Measurements from ENCODE around the gene HHIP. TPM values are rescaled to one million over a fixed set of nuclear protein-coding genes. Genes with fewer than 3 reads are reported as not detected.

HHIP gene, protein sequence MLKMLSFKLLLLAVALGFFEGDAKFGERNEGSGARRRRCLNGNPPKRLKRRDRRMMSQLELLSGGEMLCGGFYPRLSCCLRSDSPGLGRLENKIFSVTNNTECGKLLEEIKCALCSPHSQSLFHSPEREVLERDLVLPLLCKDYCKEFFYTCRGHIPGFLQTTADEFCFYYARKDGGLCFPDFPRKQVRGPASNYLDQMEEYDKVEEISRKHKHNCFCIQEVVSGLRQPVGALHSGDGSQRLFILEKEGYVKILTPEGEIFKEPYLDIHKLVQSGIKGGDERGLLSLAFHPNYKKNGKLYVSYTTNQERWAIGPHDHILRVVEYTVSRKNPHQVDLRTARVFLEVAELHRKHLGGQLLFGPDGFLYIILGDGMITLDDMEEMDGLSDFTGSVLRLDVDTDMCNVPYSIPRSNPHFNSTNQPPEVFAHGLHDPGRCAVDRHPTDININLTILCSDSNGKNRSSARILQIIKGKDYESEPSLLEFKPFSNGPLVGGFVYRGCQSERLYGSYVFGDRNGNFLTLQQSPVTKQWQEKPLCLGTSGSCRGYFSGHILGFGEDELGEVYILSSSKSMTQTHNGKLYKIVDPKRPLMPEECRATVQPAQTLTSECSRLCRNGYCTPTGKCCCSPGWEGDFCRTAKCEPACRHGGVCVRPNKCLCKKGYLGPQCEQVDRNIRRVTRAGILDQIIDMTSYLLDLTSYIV
- total RNA-seq (not detected), polyA plus RNA-seq (not detected), total RNA-seq (0 to 0.09 (median 0) reads per million in 6 experiments)

DNA sequence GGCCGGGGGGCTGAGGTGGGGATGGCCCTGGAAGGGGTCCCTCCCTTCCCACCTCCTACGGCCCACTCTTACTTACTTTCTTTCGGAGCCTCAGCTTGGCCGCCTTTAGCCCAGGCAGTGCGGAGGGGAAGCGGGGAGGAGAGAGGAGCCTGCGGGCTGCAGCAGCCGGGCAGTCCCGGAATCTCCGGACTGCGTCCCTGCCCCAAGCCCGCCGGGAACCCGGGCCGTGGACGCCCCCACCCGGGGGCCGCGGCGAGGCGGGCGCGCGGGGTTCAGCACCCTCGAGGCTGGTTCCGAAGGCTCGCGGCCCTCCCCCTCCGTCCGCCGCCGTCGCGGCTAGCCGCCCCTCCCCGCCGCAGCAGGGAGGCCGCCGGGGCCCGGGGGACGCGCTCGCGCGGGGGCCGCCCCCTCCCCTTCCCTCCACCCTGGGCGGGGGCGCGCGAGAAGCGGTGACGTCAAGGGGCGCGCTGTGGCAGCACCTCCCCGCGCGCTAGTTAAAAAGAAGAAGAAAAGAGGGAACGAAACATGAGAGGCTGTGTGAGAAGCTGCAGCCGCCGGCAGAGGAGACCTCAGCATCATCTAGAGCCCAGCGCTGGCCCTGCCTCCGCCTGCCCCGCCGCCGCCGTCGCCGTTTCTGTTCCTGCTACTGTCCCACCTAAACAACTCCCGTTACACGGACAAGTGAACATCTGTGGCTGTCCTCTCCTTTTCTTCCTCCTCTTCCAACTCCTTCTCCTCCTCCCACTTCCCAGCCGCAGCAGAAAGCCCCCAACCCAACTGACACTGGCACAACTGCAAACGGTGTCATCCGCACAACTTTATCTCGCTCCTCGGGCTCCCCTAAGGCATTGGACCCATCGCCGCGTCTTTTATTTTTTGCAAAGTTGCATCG lies at the start of gene HHIP:
TSS of gene HHIP (plus strand) at position 526 of the 892 bp plus-strand sequence. CDS start 520 bp downstream, outside the sequence.
- ATAC-seq: peak; percentile 45 to 49
- DNase-seq: peak in 5 of 10 donors; percentile 5 to 33 (median 15)
- peak within 1 kb of the TSS; percentile 74 to 87 (median 85) for H3K4me3 Mint-ChIP-seq
- H3K27me3 Mint-ChIP-seq: peaks cover 37 to 63% (median 39%) of the 10 kb centered on the region in 5 donors
- peaks cover 11 to 25% (median 23%) of the 10 kb centered on the region in 4 donors for H3K4me1 Mint-ChIP-seq
- H3K9me3 Mint-ChIP-seq: peaks cover 0 to 7% (median 0%) of the 10 kb centered on the region in 9 donors
- peaks cover 0 to 7% (median 0%) of the 10 kb centered on the region in 3 donors for H3K36me3 Mint-ChIP-seq
- peak within 1 kb of the TSS in 2 of 10 donors; percentile 32 to 79 for H3K27ac Mint-ChIP-seq
- POLR2A ChIA-PET: no interaction called here

DNA sequence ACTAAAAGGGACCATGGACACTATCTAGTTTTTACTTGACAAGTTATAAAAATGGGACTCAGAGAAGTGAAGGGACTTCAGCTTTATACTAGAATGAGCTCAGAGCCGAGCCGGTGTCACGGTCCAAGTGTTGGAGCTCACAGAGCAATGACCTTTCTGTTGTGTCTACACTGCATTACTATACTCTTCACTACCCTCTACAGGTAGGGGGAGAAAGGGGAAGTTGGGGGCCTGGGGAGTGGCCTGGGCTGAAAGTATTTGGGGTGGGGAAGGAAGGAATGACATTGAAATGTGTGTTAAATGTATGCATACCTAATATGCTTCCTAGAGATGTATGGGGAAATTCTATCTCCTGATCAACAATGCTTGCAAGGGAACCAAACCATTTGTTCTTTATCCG lies 48.8 kb upstream of the HHIP start:
- Mint-ChIP-seq H3K36me3 (no peaks in the 10 kb centered on the region), H3K4me3 (no peak overlapping the region), H3K27me3 (peaks cover 0 to 5% (median 0%) of the 10 kb centered on the region in 5 donors), H3K27ac (no peak overlapping the region), H3K9me3 (peaks cover 0 to 16% (median 3%) of the 10 kb centered on the region in 9 donors), H3K4me1 (no peaks in the 10 kb centered on the region)
- POLR2A ChIA-PET: no interaction called here
- ATAC-seq (no peak), DNase-seq (no peak)

- H3K27me3 Mint-ChIP-seq: peaks cover 0 to 5% (median 0%) of the 10 kb centered on the region in 5 donors
- no peaks in the 10 kb centered on the region for H3K36me3 Mint-ChIP-seq
- POLR2A ChIA-PET: no interaction called here
- no peak for DNase-seq
- no peak overlapping the region for H3K4me3 Mint-ChIP-seq
- ATAC-seq: no peak
- peaks cover 0 to 16% (median 5%) of the 10 kb centered on the region in 9 donors for H3K9me3 Mint-ChIP-seq
- H3K27ac Mint-ChIP-seq: no peak overlapping the region
- no peaks in the 10 kb centered on the region for H3K4me1 Mint-ChIP-seq
These were observed 46.3 kb upstream of the HHIP start for GRCh38 chr4:144599621-144600020.

- Mint-ChIP-seq H3K27me3 (peaks cover 0 to 6% (median 0%) of the 10 kb centered on the region in 5 donors), H3K9me3 (peaks cover 0 to 3% (median 0%) of the 10 kb centered on the region in 9 donors), H3K4me3 (no peak overlapping the region), H3K4me1 (no peaks in the 10 kb centered on the region), H3K36me3 (no peaks in the 10 kb centered on the region), H3K27ac (no peak overlapping the region)
- POLR2A ChIA-PET: no interaction called here
- DNase-seq (no peak), ATAC-seq (no peak)
These were observed 34.1 kb upstream of the HHIP start for GRCh38 chr4:144611850-144612249.

- ATAC-seq (no peak), DNase-seq (no peak)
- POLR2A ChIA-PET: no interaction called here
- H3K4me1 Mint-ChIP-seq: no peaks in the 10 kb centered on the region
- H3K36me3 Mint-ChIP-seq: no peaks in the 10 kb centered on the region
- no peak overlapping the region for H3K4me3 Mint-ChIP-seq
- peaks cover 0 to 6% (median 0%) of the 10 kb centered on the region in 5 donors for H3K27me3 Mint-ChIP-seq
- H3K27ac Mint-ChIP-seq: no peak overlapping the region
- H3K9me3 Mint-ChIP-seq: no peaks in the 10 kb centered on the region
These were observed 30.9 kb upstream of the HHIP start for GRCh38 chr4:144614850-144615585.

GRCh38 chr4:144621681-144622080 lies 24.3 kb upstream of the HHIP start:
- no peak overlapping the region for H3K4me3 Mint-ChIP-seq
- no peak for DNase-seq
- no peaks in the 10 kb centered on the region for H3K36me3 Mint-ChIP-seq
- H3K27ac Mint-ChIP-seq: no peak overlapping the region
- H3K27me3 Mint-ChIP-seq: peaks cover 0 to under 1% (median 0%) of the 10 kb centered on the region in 5 donors
- H3K9me3 Mint-ChIP-seq: peaks cover 0 to 4% (median 0%) of the 10 kb centered on the region in 9 donors
- no peak for ATAC-seq
- POLR2A ChIA-PET: no interaction called here
- H3K4me1 Mint-ChIP-seq: no peaks in the 10 kb centered on the region

- DNase-seq: no peak
- no peak for ATAC-seq
- no peaks in the 10 kb centered on the region for H3K36me3 Mint-ChIP-seq
- POLR2A ChIA-PET: no interaction called here
- H3K27me3 Mint-ChIP-seq: peaks cover 0 to 7% (median 4%) of the 10 kb centered on the region in 5 donors
- H3K4me3 Mint-ChIP-seq: no peak overlapping the region
- no peak overlapping the region for H3K27ac Mint-ChIP-seq
- no peaks in the 10 kb centered on the region for H3K4me1 Mint-ChIP-seq
- H3K9me3 Mint-ChIP-seq: peaks cover 0 to 4% (median 0%) of the 10 kb centered on the region in 9 donors
These were observed 18.3 kb upstream of the HHIP start for GRCh38 chr4:144627663-144628076.

- DNase-seq (no peak), ATAC-seq (no peak)
- Mint-ChIP-seq H3K9me3 (peaks cover 0 to 3% (median 0%) of the 10 kb centered on the region in 9 donors), H3K4me3 (no peak overlapping the region), H3K4me1 (peaks cover 0 to 4% (median 0%) of the 10 kb centered on the region in 4 donors), H3K27me3 (peaks cover 2 to 21% (median 12%) of the 10 kb centered on the region in 5 donors), H3K36me3 (no peaks in the 10 kb centered on the region), H3K27ac (no peak overlapping the region)
- POLR2A ChIA-PET: no interaction called here
These were observed 12.7 kb upstream of the HHIP start for GRCh38 chr4:144633215-144633614.

DNA sequence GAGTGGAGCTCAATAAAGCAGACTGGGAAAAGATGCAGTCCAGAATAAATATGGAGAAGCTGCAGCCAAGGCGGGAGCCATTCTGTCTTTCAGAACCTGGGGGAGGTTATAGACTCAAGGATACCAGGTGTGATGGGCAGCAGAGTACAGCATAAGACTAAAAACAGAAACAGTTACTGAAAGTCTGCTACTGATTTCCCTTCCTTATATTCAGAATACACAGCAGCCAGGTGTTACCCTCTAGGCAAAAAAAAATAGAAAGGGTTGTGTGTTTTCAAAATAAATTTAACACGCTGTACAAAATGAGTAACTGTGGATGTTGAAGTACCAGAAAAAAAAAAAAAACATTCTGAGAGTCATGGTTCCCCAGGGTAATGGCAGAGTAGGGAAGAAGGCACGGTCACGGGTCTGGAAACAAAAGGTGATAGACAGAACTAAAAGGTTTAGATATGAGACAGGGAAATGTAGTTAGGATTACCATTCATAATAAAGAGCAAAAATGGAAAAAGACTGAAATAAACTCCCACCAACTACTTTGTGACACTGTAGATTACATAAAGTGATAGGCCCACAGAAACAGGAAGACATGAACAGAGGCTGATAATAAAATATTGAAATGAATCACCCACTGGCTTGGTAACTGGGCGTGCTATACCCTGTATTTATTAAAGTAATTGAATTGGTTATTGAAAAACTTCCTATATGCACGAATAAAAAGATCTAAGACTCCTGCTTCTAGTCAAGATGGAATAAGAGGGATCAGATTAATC lies 10.8 kb upstream of the HHIP start:
- Mint-ChIP-seq H3K27me3 (peaks cover 2 to 21% (median 16%) of the 10 kb centered on the region in 5 donors), H3K4me1 (peaks cover 0 to 4% (median 0%) of the 10 kb centered on the region in 4 donors), H3K4me3 (no peak overlapping the region), H3K36me3 (no peaks in the 10 kb centered on the region), H3K27ac (no peak overlapping the region), H3K9me3 (peaks cover 0 to 8% (median 0%) of the 10 kb centered on the region in 9 donors)
- ATAC-seq: no peak
- DNase-seq: no peak
- POLR2A ChIA-PET: no interaction called here

DNA sequence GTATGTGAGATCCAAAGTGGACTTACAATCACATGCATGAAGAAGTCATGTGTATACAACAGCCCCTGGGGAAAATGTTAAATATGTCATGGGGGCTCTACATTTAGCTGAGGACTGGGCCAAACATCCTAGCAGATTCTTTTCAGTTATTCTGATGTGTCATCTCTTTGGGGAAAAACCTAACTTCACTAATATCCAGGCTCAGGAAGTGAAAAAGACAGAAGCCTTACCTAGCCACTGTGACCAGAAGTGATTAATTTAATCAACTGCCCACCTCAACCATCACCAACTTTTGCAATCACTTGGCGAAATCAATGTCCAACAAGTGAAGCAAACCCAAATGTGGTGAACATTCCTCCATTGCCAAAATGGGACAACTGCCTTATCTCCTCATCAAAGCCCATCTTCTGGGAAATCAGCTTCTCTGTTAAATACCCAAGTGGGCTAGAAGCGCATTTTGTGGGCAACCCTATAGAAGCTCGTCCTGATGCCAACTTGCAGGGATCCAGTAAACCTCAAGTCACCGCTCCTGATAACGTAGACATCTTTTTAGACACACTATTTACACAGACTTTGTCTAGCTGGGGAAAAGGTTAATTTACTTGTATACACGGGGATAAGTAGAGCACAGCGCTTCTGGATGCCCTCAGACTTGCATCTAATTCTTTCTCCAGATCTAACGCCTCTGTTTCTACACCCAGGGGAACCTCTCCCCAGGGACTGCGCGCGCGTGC lies 1.4 kb upstream of the HHIP start:
- peaks cover 11 to 25% (median 23%) of the 10 kb centered on the region in 4 donors for H3K4me1 Mint-ChIP-seq
- H3K27ac Mint-ChIP-seq: no peak overlapping the region
- peaks cover 0 to 14% (median 0%) of the 10 kb centered on the region in 9 donors for H3K9me3 Mint-ChIP-seq
- peak overlapping the region in 6 of 10 donors; percentile 34 to 59 (median 40) for H3K4me3 Mint-ChIP-seq
- H3K27me3 Mint-ChIP-seq: peaks cover 27 to 57% (median 34%) of the 10 kb centered on the region in 5 donors
- ATAC-seq (no peak), DNase-seq (no peak)
- peaks cover 0 to 7% (median 0%) of the 10 kb centered on the region in 3 donors for H3K36me3 Mint-ChIP-seq
- POLR2A ChIA-PET: no interaction called here
